Astrocyte (in vitro differentiated cells and primary cell): ENCODE measurements around the gene VRK1.

Experiments used
- EZH2 ChIP-seq: IDR thresholded peaks from 2 replicates; pipeline ENCODE4 v1.6.1; 2012; ENCODE audit warnings: mild to moderate bottlenecking, low read length, inconsistent platforms; ENCODE audit not compliant: insufficient read depth
- TF ChIP-seq, protein P1 (sequence below): IDR thresholded peaks from 2 replicates; pipeline ENCODE4 v1.5.1; 2011; ENCODE audit warnings: low read depth, mild to moderate bottlenecking, inconsistent platforms, low read length, moderate library complexity; ENCODE audit not compliant: insufficient read depth

DNA sequence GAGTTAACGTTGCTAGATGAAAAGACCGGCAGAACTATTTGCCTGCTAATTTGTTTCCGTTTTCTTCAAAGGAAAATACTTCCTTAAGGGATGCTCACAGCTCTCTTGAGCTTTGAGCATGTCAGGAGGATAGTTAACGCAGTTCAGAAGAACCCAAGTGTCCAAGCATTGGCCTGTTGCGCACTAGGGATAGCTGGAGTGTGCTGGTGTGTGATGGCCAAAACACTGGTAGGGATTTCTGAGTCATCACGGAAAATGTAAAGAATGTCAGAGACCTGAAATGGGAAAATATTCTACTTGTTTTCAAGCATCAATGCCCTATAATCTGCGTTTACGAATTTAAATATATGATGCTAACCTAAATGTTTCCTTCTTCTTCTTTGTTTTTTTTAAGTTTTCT lies 97.8 kb downstream of the VRK1 start:
- TF ChIP-seq, protein P1, sequence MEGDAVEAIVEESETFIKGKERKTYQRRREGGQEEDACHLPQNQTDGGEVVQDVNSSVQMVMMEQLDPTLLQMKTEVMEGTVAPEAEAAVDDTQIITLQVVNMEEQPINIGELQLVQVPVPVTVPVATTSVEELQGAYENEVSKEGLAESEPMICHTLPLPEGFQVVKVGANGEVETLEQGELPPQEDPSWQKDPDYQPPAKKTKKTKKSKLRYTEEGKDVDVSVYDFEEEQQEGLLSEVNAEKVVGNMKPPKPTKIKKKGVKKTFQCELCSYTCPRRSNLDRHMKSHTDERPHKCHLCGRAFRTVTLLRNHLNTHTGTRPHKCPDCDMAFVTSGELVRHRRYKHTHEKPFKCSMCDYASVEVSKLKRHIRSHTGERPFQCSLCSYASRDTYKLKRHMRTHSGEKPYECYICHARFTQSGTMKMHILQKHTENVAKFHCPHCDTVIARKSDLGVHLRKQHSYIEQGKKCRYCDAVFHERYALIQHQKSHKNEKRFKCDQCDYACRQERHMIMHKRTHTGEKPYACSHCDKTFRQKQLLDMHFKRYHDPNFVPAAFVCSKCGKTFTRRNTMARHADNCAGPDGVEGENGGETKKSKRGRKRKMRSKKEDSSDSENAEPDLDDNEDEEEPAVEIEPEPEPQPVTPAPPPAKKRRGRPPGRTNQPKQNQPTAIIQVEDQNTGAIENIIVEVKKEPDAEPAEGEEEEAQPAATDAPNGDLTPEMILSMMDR = no peak
- no peak for TF ChIP-seq EZH2
